Prostate gland (tissue), 2 donors: ENCODE results near the gene DCDC1. TPM values are rescaled to one million over a fixed set of nuclear protein-coding genes. Genes with fewer than 3 reads are reported as not detected.
A peak's percentile ranks its signal among the peaks of the same experiment; 100 is the strongest.

Source experiments
- DNase-seq: peaks from one replicate; pipeline ENCODE4 v3.0.0-alpha.2; 2019; ENCODE audit warnings: low spot score
- H3K27ac ChIP-seq, 2 donors: fragments of 200-600 bp; sonication (generic); 2 replicates each; pipeline ENCODE4 v1.5.1; 2017 to 2019
- H3K27me3 ChIP-seq: fragments of 200-600 bp; sonication (generic); replicated peaks from 2 replicates; pipeline ENCODE4 v1.5.1; 2019; ENCODE audit not compliant: insufficient read depth
- H3K36me3 ChIP-seq, 2 donors: fragments of 200-600 bp; sonication (generic); 1 replicate in 1 of 2; 2 replicates in 1 of 2; pipeline versions ENCODE4 v1.5.1 to v1.8.1; 2017 to 2019
- H3K4me1 ChIP-seq: fragments of 200-600 bp; sonication (generic); replicated peaks from 2 replicates; pipeline ENCODE4 v1.5.1; 2019
- H3K4me3 ChIP-seq, 2 donors: fragments of 200-600 bp; sonication (generic); 2 replicates each; pipeline ENCODE4 v1.5.1; 2017 to 2019
- H3K9me3 ChIP-seq: fragments of 200-600 bp; sonication (generic); 2 replicates; pipeline ENCODE4 v1.5.1; 2017
- POLR2A ChIP-seq: fragments of 450-650 bp; IDR thresholded peaks from one replicate; pipeline ENCODE4 v1.6.1; 2016; ENCODE audit warnings: antibody characterized with exemption, mild to moderate bottlenecking
- POLR2AphosphoS5 ChIP-seq: sonication (generic); formaldehyde crosslinking; IDR thresholded peaks from one replicate; pipeline ENCODE4 v1.6.1; 2017; ENCODE audit warnings: antibody characterized with exemption
- WGBS: methylation state at CpG from one replicate; pipeline ENCODE4 v1.1.5; 2018; 5-methylcytosine and 5-hydroxymethylcytosine counted together
- intact Hi-C: fragments of 100-400 bp; cut with DNase I; formaldehyde crosslinking; loops from one replicate; pipeline ENCODE4 v1.14.2; 2022
- total RNA-seq, 2 donors: library from RNA; depleted of rRNA; stranded (reverse); fragments of >200 nt; gene quantifications; one replicate each; pipeline ENCODE4 v1.1.0, GENCODE V29; 2016
- TF ChIP-seq, protein P1 (sequence below), 4 experiments: fragments of 200-600 bp in 2 of 4; fragments of 450-650 bp in 2 of 4; sonication (generic) in 2 of 4; IDR thresholded peaks; 1 replicate in 3 of 4; 2 replicates in 1 of 4; pipeline ENCODE4 v1.5.1; 2016 to 2019; ENCODE audit warnings: antibody characterized with exemption in 4 of 4, mild to moderate bottlenecking in 2 of 4, moderate library complexity in 2 of 4

The DCDC1 gene
- total RNA-seq, 2 donors from 2014 or later = 0.36 to 2.5 TPM

- H3K27ac ChIP-seq = no peak overlapping the region
- peak; percentile 5 for DNase-seq
- no peaks in the 10 kb centered on the region for H3K4me1 ChIP-seq
- H3K36me3 ChIP-seq = no peaks in the 10 kb centered on the region
- intact Hi-C loops = no loop called here
- H3K9me3 ChIP-seq = no peaks in the 10 kb centered on the region
- 45% methylated on average over 2 of the region's 2 CpGs for WGBS
- H3K4me3 ChIP-seq = no peak overlapping the region
- peak; percentile 20 for TF ChIP-seq POLR2AphosphoS5
- TF ChIP-seq POLR2A = no peak
- TF ChIP-seq, protein P1, sequence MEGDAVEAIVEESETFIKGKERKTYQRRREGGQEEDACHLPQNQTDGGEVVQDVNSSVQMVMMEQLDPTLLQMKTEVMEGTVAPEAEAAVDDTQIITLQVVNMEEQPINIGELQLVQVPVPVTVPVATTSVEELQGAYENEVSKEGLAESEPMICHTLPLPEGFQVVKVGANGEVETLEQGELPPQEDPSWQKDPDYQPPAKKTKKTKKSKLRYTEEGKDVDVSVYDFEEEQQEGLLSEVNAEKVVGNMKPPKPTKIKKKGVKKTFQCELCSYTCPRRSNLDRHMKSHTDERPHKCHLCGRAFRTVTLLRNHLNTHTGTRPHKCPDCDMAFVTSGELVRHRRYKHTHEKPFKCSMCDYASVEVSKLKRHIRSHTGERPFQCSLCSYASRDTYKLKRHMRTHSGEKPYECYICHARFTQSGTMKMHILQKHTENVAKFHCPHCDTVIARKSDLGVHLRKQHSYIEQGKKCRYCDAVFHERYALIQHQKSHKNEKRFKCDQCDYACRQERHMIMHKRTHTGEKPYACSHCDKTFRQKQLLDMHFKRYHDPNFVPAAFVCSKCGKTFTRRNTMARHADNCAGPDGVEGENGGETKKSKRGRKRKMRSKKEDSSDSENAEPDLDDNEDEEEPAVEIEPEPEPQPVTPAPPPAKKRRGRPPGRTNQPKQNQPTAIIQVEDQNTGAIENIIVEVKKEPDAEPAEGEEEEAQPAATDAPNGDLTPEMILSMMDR (IDR thresholded peaks at IDR 0.05) = no peak
- no peaks in the 10 kb centered on the region for H3K27me3 ChIP-seq
Measured at GRCh38 chr11:31114442-31114841, 255.1 kb downstream of the DCDC1 start.

DNA sequence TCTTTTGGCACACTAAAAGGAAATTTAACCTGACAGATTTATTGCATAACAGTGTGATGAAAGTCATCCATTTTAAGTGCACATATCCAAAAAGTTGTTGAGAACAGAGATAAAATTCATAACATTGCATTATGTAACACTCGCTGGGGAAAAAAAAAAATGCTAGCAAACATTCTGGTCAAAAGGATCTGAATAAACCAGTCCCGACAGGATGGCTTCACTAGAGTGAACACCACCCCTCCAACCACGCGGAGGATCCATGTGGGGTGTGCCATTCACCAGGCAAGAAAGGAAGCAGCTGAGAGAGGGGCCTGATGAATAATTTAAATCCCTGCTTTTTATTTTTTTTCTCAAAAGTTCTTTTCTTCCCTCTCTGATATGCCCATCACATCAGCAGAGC, 258.7 kb downstream of the DCDC1 start:
- H3K36me3 ChIP-seq = no peaks in the 10 kb centered on the region
- H3K27me3 ChIP-seq = no peaks in the 10 kb centered on the region
- DNase-seq = no peak
- TF ChIP-seq POLR2A = no peak
- TF ChIP-seq POLR2AphosphoS5 = no peak
- TF ChIP-seq, protein P1 (IDR thresholded peaks at IDR 0.05) = no peak
- intact Hi-C loops = no loop called here
- no peaks in the 10 kb centered on the region for H3K9me3 ChIP-seq
- WGBS = 35% methylated on average over 4 of the region's 4 CpGs
- no peak overlapping the region for H3K4me3 ChIP-seq
- no peak overlapping the region for H3K27ac ChIP-seq
- H3K4me1 ChIP-seq = no peaks in the 10 kb centered on the region

DNA sequence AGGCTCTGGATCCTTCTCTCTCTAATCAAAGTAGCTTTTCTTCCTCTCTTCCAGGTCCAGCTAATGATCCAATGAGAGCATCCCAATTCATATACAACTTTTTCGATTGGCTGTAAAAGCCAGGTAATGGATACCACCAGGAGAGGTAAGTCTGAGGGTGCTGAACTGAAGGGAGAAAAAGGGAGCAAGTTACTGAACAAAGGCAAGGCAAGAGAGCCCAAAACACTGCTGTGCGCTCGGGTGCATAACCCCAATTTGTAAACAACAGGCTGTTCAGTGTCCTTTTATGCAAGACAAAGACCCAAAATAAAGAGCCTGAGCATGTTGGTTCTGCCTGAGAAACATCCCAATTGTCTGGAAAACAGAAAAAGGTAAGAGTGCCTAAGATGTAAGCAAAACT, 260.1 kb downstream of the DCDC1 start:
- no peaks in the 10 kb centered on the region for H3K9me3 ChIP-seq
- TF ChIP-seq POLR2AphosphoS5 (no peak), POLR2A (no peak)
- TF ChIP-seq, protein P1 (IDR thresholded peaks at IDR 0.05) = no peak
- H3K27me3 ChIP-seq = no peaks in the 10 kb centered on the region
- H3K4me3 ChIP-seq = no peak overlapping the region
- H3K4me1 ChIP-seq = no peaks in the 10 kb centered on the region
- intact Hi-C loops = no loop called here
- 88% methylated on average over 3 of the region's 3 CpGs for WGBS
- no peak overlapping the region for H3K27ac ChIP-seq
- no peak for DNase-seq
- H3K36me3 ChIP-seq = no peaks in the 10 kb centered on the region

GRCh38 chr11:31107649-31108048, 261.9 kb downstream of the DCDC1 start:
- intact Hi-C loops = no loop called here
- H3K9me3 ChIP-seq = no peaks in the 10 kb centered on the region
- DNase-seq = no peak
- no peaks in the 10 kb centered on the region for H3K4me1 ChIP-seq
- no peak overlapping the region for H3K27ac ChIP-seq
- H3K27me3 ChIP-seq = no peaks in the 10 kb centered on the region
- 65% methylated on average over 2 of the region's 2 CpGs for WGBS
- TF ChIP-seq POLR2AphosphoS5 = no peak
- TF ChIP-seq, protein P1 (IDR thresholded peaks at IDR 0.05) = no peak
- TF ChIP-seq POLR2A = no peak
- no peak overlapping the region for H3K4me3 ChIP-seq
- no peaks in the 10 kb centered on the region for H3K36me3 ChIP-seq

GRCh38 chr11:31106968-31107576, 262.5 kb downstream of the DCDC1 start:
- intact Hi-C loops = no loop called here
- Histone ChIP-seq H3K36me3 (no peaks in the 10 kb centered on the region), H3K27me3 (no peaks in the 10 kb centered on the region), H3K9me3 (no peaks in the 10 kb centered on the region), H3K4me1 (no peaks in the 10 kb centered on the region), H3K4me3 (no peak overlapping the region), H3K27ac (no peak overlapping the region)
- peak; percentile 32 for DNase-seq
- WGBS = 18% methylated on average over 5 of the region's 5 CpGs
- TF ChIP-seq POLR2A (no peak), POLR2AphosphoS5 (no peak)
- TF ChIP-seq, protein P1 (IDR thresholded peaks at IDR 0.05) = peak in 3 of 4 experiments; percentile 50 to 56 (median 51)
